ENCODE results near the gene NFE2L3.
"Not testable (repeated sequence)": the region's sequence is repeated elsewhere in the genome, so short reads cannot be mapped to it uniquely, and the experiment has no call there.

Gene NFE2L3

GRCh38 chr7:26178272-26178960 lies 26.4 kb downstream of the NFE2L3 start:
- no peak overlapping the region for H3K9ac ChIP-seq (ENCODE audit: low read length)
- no peaks in the 10 kb centered on the region for H3K27me3 ChIP-seq (ENCODE audit: control insufficient read depth, insufficient read depth, low read length)
- peaks cover 3% of the 10 kb centered on the region for H3K36me3 ChIP-seq (ENCODE audit: control insufficient read depth, insufficient read depth, low read length)
- H3K27ac ChIP-seq (ENCODE audit: low read depth, low read length) = no peak overlapping the region
- no peaks in the 10 kb centered on the region for H3K4me1 ChIP-seq (ENCODE audit: control insufficient read depth, insufficient read depth, low read length)
- no peak overlapping the region for H3K4me3 ChIP-seq (ENCODE audit: low read length)

- no peaks in the 10 kb centered on the region for H3K27me3 ChIP-seq (ENCODE audit: control insufficient read depth, insufficient read depth, low read length)
- H3K4me3 ChIP-seq (ENCODE audit: low read length) = no peak overlapping the region
- no peaks in the 10 kb centered on the region for H3K4me1 ChIP-seq (ENCODE audit: control insufficient read depth, insufficient read depth, low read length)
- H3K27ac ChIP-seq (ENCODE audit: low read depth, low read length) = no peak overlapping the region
- H3K36me3 ChIP-seq (ENCODE audit: control insufficient read depth, insufficient read depth, low read length) = peaks cover under 1% of the 10 kb centered on the region
- H3K9ac ChIP-seq (ENCODE audit: low read length) = no peak overlapping the region
These were observed 27.4 kb downstream of the NFE2L3 start for GRCh38 chr7:26179422-26179821.

- H3K36me3 ChIP-seq (ENCODE audit: control insufficient read depth, insufficient read depth, low read length) = no peaks in the 10 kb centered on the region
- no peak overlapping the region for H3K27ac ChIP-seq (ENCODE audit: low read depth, low read length)
- no peaks in the 10 kb centered on the region for H3K4me1 ChIP-seq (ENCODE audit: control insufficient read depth, insufficient read depth, low read length)
- no peak overlapping the region for H3K9ac ChIP-seq (ENCODE audit: low read length)
- no peak overlapping the region for H3K4me3 ChIP-seq (ENCODE audit: low read length)
- no peaks in the 10 kb centered on the region for H3K27me3 ChIP-seq (ENCODE audit: control insufficient read depth, insufficient read depth, low read length)
These were observed 28.0 kb downstream of the NFE2L3 start for GRCh38 chr7:26179826-26180497.

- Histone ChIP-seq H3K27ac (ENCODE audit: low read depth, low read length) (no peak overlapping the region), H3K4me1 (ENCODE audit: control insufficient read depth, insufficient read depth, low read length) (no peaks in the 10 kb centered on the region), H3K36me3 (ENCODE audit: control insufficient read depth, insufficient read depth, low read length) (no peaks in the 10 kb centered on the region), H3K4me3 (ENCODE audit: low read length) (no peak overlapping the region), H3K9ac (ENCODE audit: low read length) (no peak overlapping the region), H3K27me3 (ENCODE audit: control insufficient read depth, insufficient read depth, low read length) (no peaks in the 10 kb centered on the region)
These were observed 28.8 kb downstream of the NFE2L3 start for GRCh38 chr7:26180792-26181198.

- Histone ChIP-seq H3K27me3 (ENCODE audit: control insufficient read depth, insufficient read depth, low read length) (no peaks in the 10 kb centered on the region), H3K4me3 (ENCODE audit: low read length) (no peak overlapping the region), H3K36me3 (ENCODE audit: control insufficient read depth, insufficient read depth, low read length) (no peaks in the 10 kb centered on the region), H3K9ac (ENCODE audit: low read length) (no peak overlapping the region), H3K4me1 (ENCODE audit: control insufficient read depth, insufficient read depth, low read length) (no peaks in the 10 kb centered on the region), H3K27ac (ENCODE audit: low read depth, low read length) (no peak overlapping the region)
These were observed 29.7 kb downstream of the NFE2L3 start for GRCh38 chr7:26181474-26182227.

GRCh38 chr7:26182283-26182682 lies 30.3 kb downstream of the NFE2L3 start:
- no peak overlapping the region for H3K27ac ChIP-seq (ENCODE audit: low read depth, low read length)
- no peaks in the 10 kb centered on the region for H3K4me1 ChIP-seq (ENCODE audit: control insufficient read depth, insufficient read depth, low read length)

GRCh38 chr7:26182706-26183105 lies 30.7 kb downstream of the NFE2L3 start:
- no peak overlapping the region for H3K9ac ChIP-seq (ENCODE audit: low read length)
- no peaks in the 10 kb centered on the region for H3K36me3 ChIP-seq (ENCODE audit: control insufficient read depth, insufficient read depth, low read length)
- no peak overlapping the region for H3K4me3 ChIP-seq (ENCODE audit: low read length)
- H3K27me3 ChIP-seq (ENCODE audit: control insufficient read depth, insufficient read depth, low read length) = no peaks in the 10 kb centered on the region
- H3K4me1 ChIP-seq (ENCODE audit: control insufficient read depth, insufficient read depth, low read length) = no peaks in the 10 kb centered on the region
- no peak overlapping the region for H3K27ac ChIP-seq (ENCODE audit: low read depth, low read length)

More at GRCh38 chr7:26182283-26182682, 30.3 kb downstream of the NFE2L3 start:
- Histone ChIP-seq H3K36me3 (ENCODE audit: control insufficient read depth, insufficient read depth, low read length) (no peaks in the 10 kb centered on the region), H3K4me3 (ENCODE audit: low read length) (no peak overlapping the region), H3K27me3 (ENCODE audit: control insufficient read depth, insufficient read depth, low read length) (no peaks in the 10 kb centered on the region), H3K9ac (ENCODE audit: low read length) (no peak overlapping the region)

- Histone ChIP-seq H3K9ac (ENCODE audit: low read length) (no peak overlapping the region), H3K4me3 (ENCODE audit: low read length) (no peak overlapping the region), H3K27ac (ENCODE audit: low read depth, low read length) (no peak overlapping the region), H3K36me3 (ENCODE audit: control insufficient read depth, insufficient read depth, low read length) (peaks cover 3% of the 10 kb centered on the region), H3K4me1 (ENCODE audit: control insufficient read depth, insufficient read depth, low read length) (no peaks in the 10 kb centered on the region), H3K27me3 (ENCODE audit: control insufficient read depth, insufficient read depth, low read length) (no peaks in the 10 kb centered on the region)
These were observed 31.7 kb downstream of the NFE2L3 start for GRCh38 chr7:26183545-26184280.

GRCh38 chr7:26184281-26185101 lies 32.5 kb downstream of the NFE2L3 start:
- not testable (repeated sequence) for H3K4me3 ChIP-seq (ENCODE audit: low read length); H3K27me3 ChIP-seq (ENCODE audit: control insufficient read depth, insufficient read depth, low read length); H3K9ac ChIP-seq (ENCODE audit: low read length); H3K4me1 ChIP-seq (ENCODE audit: control insufficient read depth, insufficient read depth, low read length); H3K27ac ChIP-seq (ENCODE audit: low read depth, low read length)
- H3K36me3 ChIP-seq (ENCODE audit: control insufficient read depth, insufficient read depth, low read length) = peaks cover 11% of the 10 kb centered on the region

- no peak overlapping the region for H3K9ac ChIP-seq (ENCODE audit: low read length)
- peaks cover 14% of the 10 kb centered on the region for H3K36me3 ChIP-seq (ENCODE audit: control insufficient read depth, insufficient read depth, low read length)
- no peaks in the 10 kb centered on the region for H3K4me1 ChIP-seq (ENCODE audit: control insufficient read depth, insufficient read depth, low read length)
- no peak overlapping the region for H3K27ac ChIP-seq (ENCODE audit: low read depth, low read length)
- no peaks in the 10 kb centered on the region for H3K27me3 ChIP-seq (ENCODE audit: control insufficient read depth, insufficient read depth, low read length)
- no peak overlapping the region for H3K4me3 ChIP-seq (ENCODE audit: low read length)
These were observed 33.3 kb downstream of the NFE2L3 start for GRCh38 chr7:26185131-26185843.

GRCh38 chr7:26185844-26186180 lies 33.8 kb downstream of the NFE2L3 start:
- Histone ChIP-seq H3K36me3 (ENCODE audit: control insufficient read depth, insufficient read depth, low read length) (peaks cover 16% of the 10 kb centered on the region), H3K4me1 (ENCODE audit: control insufficient read depth, insufficient read depth, low read length) (no peaks in the 10 kb centered on the region), H3K4me3 (ENCODE audit: low read length) (no peak overlapping the region), H3K27ac (ENCODE audit: low read depth, low read length) (no peak overlapping the region), H3K9ac (ENCODE audit: low read length) (no peak overlapping the region), H3K27me3 (ENCODE audit: control insufficient read depth, insufficient read depth, low read length) (no peaks in the 10 kb centered on the region)
